ENCODE data around the gene EPRS1. TPM values are rescaled to one million over a fixed set of nuclear protein-coding genes. Genes with fewer than 3 reads are reported as not detected.

EPRS1 gene
- polyA plus RNA-seq, 1 of the 3 experiments (the other 2 are of a cell fraction) = 23.4 TPM

DNA sequence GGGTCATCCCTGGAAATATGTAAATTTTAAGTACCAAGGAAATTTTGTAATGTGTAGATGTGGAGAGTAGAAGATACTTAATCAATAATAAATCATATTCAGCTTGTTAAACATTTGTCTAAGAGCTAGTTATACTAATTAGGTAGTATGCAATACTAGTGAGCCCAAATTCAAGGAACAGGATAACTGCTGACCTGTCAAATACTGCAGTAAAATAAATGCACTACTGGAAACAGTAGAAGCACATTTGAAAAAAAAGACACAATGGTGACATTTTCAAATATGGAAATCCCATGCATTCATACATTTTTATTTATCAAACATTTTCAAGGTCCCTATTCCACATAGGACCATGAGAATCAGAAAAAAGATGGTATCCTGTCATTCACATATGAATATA lies 27.2 kb downstream of the EPRS1 start:
- POLR2A ChIA-PET = no interaction called here
- TF ChIP-seq TAF1 (IDR thresholded peaks at IDR 0.05; ENCODE audit: borderline replicate concordance, low read depth, low read length) = no peak
- Histone ChIP-seq H3K4me3 (ENCODE audit: low read depth in 2 of 2, low read length in 1 of 2) (no peak overlapping the region), H4K20me1 (ENCODE audit: insufficient read depth) (no peaks in the 10 kb centered on the region), H3K36me3 (replicated peaks in 1 of 2; ENCODE audit: control insufficient read depth in 1 of 2, insufficient read depth in 2 of 2, low read length in 1 of 2) (peaks cover 63 to 71% of the 10 kb centered on the region in 2 experiments), H3K4me2 (no peak overlapping the region), H3K9ac (no peak overlapping the region), H3K27me3 (ENCODE audit: insufficient read depth) (no peaks in the 10 kb centered on the region), H2AFZ (ENCODE audit: low read depth) (no peak overlapping the region), H3K4me1 (ENCODE audit: control insufficient read depth in 1 of 2, insufficient read depth in 2 of 2, low read depth in 1 of 2, low read length in 1 of 2) (no peaks in the 10 kb centered on the region), H3K9me2 (no peaks in the 10 kb centered on the region), H3F3A (replicated peaks; ENCODE audit: insufficient read depth) (peaks cover 6% of the 10 kb centered on the region), H3K9me3 (no peaks in the 10 kb centered on the region), H3K27ac (ENCODE audit: low read depth in 2 of 2, low read length in 1 of 2) (no peak overlapping the region), H3K79me2 (ENCODE audit: insufficient read depth) (no peaks in the 10 kb centered on the region)
- CTCF ChIA-PET = no interaction called here
- DNase-seq = no peak

DNA sequence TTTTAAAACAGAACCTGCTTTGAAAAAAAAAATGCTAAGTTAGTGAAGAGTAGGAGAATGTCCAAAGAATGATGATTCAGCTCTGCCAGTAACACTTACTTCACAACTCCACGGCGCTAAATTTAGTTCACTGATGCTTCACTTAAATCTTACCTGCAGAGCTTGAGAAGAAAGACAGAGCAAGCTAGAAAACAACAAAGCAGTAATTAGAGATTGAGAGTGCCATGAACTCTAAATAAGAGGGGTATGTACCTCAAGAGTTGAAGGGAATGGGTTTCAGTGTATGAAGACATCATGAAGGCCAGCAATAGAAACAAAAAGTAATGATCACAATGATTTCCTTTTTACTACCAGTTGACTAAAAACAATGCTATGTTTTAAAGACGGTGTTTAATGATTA lies 32.8 kb downstream of the EPRS1 start:
- ChIA-PET POLR2A (no interaction called here), CTCF (interaction anchor here (0.9 to 2.9 kb wide), 2 partner anchors 23 to 35 kb away, joined by 3 to 17 read pairs; no protein-coding TSS in a partner anchor)
- H3K4me1 ChIP-seq (ENCODE audit: control insufficient read depth in 1 of 2, insufficient read depth in 2 of 2, low read depth in 1 of 2, low read length in 1 of 2) = peaks cover 0 to 4% of the 10 kb centered on the region in 2 experiments; a peak in 2 of 4 replicates
- no peak for DNase-seq
- no peaks in the 10 kb centered on the region for H3K9me3 ChIP-seq
- H4K20me1 ChIP-seq (ENCODE audit: insufficient read depth) = no peaks in the 10 kb centered on the region
- no peak overlapping the region for H2AFZ ChIP-seq (ENCODE audit: low read depth)
- TF ChIP-seq FOXJ3 (CRISPR knock-in tag; IDR thresholded peaks at IDR 0.05) (no peak), MEF2A (IDR thresholded peaks at IDR 0.05; ENCODE audit: borderline replicate concordance, low read depth) (0 out of 2 replicates have a peak, but pooled peaks have one; percentile 13)
- TF ChIP-seq, protein P1, sequence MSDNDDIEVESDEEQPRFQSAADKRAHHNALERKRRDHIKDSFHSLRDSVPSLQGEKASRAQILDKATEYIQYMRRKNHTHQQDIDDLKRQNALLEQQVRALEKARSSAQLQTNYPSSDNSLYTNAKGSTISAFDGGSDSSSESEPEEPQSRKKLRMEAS (IDR thresholded peaks at IDR 0.05; ENCODE audit: low read depth) = no peak
- H3F3A ChIP-seq (replicated peaks; ENCODE audit: insufficient read depth) = no peaks in the 10 kb centered on the region
- H3K27ac ChIP-seq (ENCODE audit: low read depth in 2 of 2, low read length in 1 of 2) = peak overlapping the region; percentile 12 to 20; a peak in 3 of 4 replicates
- no peak overlapping the region for H3K4me3 ChIP-seq (ENCODE audit: low read depth in 2 of 2, low read length in 1 of 2)
- H3K79me2 ChIP-seq (ENCODE audit: insufficient read depth) = no peaks in the 10 kb centered on the region
- no peak overlapping the region for H3K9ac ChIP-seq
- no peaks in the 10 kb centered on the region for H3K9me2 ChIP-seq
- 86% methylated on average over 3 of the region's 3 CpGs for WGBS (ENCODE audit: low lambda C conversion rate)
- H3K27me3 ChIP-seq (ENCODE audit: insufficient read depth) = no peaks in the 10 kb centered on the region
- H3K4me2 ChIP-seq = no peak overlapping the region
- peaks cover 60 to 61% of the 10 kb centered on the region in 2 experiments for H3K36me3 ChIP-seq (replicated peaks in 1 of 2; ENCODE audit: control insufficient read depth in 1 of 2, insufficient read depth in 2 of 2, low read length in 1 of 2)

DNA sequence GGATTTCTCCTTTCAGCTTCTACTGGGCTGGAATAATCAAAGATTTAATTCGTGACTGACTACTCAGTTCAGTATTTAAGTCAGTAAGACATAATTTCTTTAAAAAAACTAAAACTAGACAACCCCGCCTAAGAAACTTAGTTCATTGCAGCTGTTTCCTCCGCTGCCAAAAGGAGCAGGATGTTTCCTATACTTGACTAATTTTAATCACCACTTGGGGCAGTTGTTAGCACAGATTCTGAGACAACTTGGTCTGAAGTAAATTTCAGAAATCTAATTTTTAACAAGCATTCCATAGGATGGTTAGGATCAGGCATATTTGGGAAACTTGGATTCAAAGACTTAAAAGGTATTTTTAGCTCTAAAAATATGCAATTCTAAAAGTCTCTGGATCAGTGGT lies 34.0 kb downstream of the EPRS1 start:
- Histone ChIP-seq H4K20me1 (ENCODE audit: insufficient read depth) (no peaks in the 10 kb centered on the region), H3K9ac (no peak overlapping the region), H3K4me3 (ENCODE audit: low read depth in 2 of 2, low read length in 1 of 2) (no peak overlapping the region), H3K4me1 (ENCODE audit: control insufficient read depth in 1 of 2, insufficient read depth in 2 of 2, low read depth in 1 of 2, low read length in 1 of 2) (peaks cover 0 to 4% of the 10 kb centered on the region in 2 experiments; a peak in 2 of 4 replicates), H3K36me3 (replicated peaks in 1 of 2; ENCODE audit: control insufficient read depth in 1 of 2, insufficient read depth in 2 of 2, low read length in 1 of 2) (peaks cover 51 to 57% of the 10 kb centered on the region in 2 experiments), H3K4me2 (no peak overlapping the region), H3K9me2 (no peaks in the 10 kb centered on the region), H3K27me3 (ENCODE audit: insufficient read depth) (no peaks in the 10 kb centered on the region), H3K27ac (ENCODE audit: low read depth in 2 of 2, low read length in 1 of 2) (0 out of 4 replicates have a peak overlapping the region, but pooled peaks of 1 of the 2 experiments have one; percentile 5), H3K9me3 (no peaks in the 10 kb centered on the region), H2AFZ (ENCODE audit: low read depth) (no peak overlapping the region), H3K79me2 (ENCODE audit: insufficient read depth) (no peaks in the 10 kb centered on the region), H3F3A (replicated peaks; ENCODE audit: insufficient read depth) (no peaks in the 10 kb centered on the region)
- WGBS (ENCODE audit: low lambda C conversion rate) = 62% methylated on average over 3 of the region's 3 CpGs
- POLR2A ChIA-PET = no interaction called here
- CTCF ChIA-PET = interaction anchor here (1.0 to 2.9 kb wide), 5 partner anchors 19 to 764 kb away, joined by 3 to 17 read pairs (median 5); no protein-coding TSS in a partner anchor
- no peak for DNase-seq
- TF ChIP-seq, protein P2, sequence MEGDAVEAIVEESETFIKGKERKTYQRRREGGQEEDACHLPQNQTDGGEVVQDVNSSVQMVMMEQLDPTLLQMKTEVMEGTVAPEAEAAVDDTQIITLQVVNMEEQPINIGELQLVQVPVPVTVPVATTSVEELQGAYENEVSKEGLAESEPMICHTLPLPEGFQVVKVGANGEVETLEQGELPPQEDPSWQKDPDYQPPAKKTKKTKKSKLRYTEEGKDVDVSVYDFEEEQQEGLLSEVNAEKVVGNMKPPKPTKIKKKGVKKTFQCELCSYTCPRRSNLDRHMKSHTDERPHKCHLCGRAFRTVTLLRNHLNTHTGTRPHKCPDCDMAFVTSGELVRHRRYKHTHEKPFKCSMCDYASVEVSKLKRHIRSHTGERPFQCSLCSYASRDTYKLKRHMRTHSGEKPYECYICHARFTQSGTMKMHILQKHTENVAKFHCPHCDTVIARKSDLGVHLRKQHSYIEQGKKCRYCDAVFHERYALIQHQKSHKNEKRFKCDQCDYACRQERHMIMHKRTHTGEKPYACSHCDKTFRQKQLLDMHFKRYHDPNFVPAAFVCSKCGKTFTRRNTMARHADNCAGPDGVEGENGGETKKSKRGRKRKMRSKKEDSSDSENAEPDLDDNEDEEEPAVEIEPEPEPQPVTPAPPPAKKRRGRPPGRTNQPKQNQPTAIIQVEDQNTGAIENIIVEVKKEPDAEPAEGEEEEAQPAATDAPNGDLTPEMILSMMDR (IDR thresholded peaks at IDR 0.05) = peak; percentile 31; the same call in 1 of the 2 replicates
- TF ChIP-seq GATA2 (CRISPR knock-in tag; IDR thresholded peaks at IDR 0.05) (no peak), JUND (IDR thresholded peaks at IDR 0.05) (no peak)

All from SK-N-SH (cell line).